HG03565 (cell line): Measurements from ENCODE around the gene FAM120AOS.

Experiments used
- ATAC-seq: cut with Tn5 transposase; IDR thresholded peaks from one replicate; pipeline ENCODE4 v1.9.1; 2021; ENCODE audit warnings: mild to moderate bottlenecking, moderate library complexity; ENCODE audit not compliant: unreplicated experiment

FAM120AOS gene

GRCh38 chr9:93453047-93453914, at the start of gene FAM120AOS:
Gene FAM120AOS (minus strand): TSS chr9:93453581. CDS start chr9:93452709, 872 bp downstream.
- peak; percentile 41 for ATAC-seq

- no peak for ATAC-seq
These were observed 48.0 kb upstream of the FAM120AOS start for GRCh38 chr9:93501406-93501805.

- no peak for ATAC-seq
These were observed 47.4 kb upstream of the FAM120AOS start for GRCh38 chr9:93500571-93501298.

GRCh38 chr9:93496285-93496684, 42.9 kb upstream of the FAM120AOS start:
- no peak for ATAC-seq

- ATAC-seq = no peak
These were observed 40.6 kb upstream of the FAM120AOS start for GRCh38 chr9:93493949-93494348.

- ATAC-seq = no peak
These were observed 38.9 kb upstream of the FAM120AOS start for GRCh38 chr9:93492327-93492726.

- ATAC-seq = no peak
These were observed 38.3 kb upstream of the FAM120AOS start for GRCh38 chr9:93491593-93492232.

- ATAC-seq = no peak
These were observed 34.9 kb upstream of the FAM120AOS start for GRCh38 chr9:93488244-93488643.

- no peak for ATAC-seq
These were observed 32.9 kb upstream of the FAM120AOS start for GRCh38 chr9:93486268-93486667.

- ATAC-seq = no peak
These were observed 30.1 kb upstream of the FAM120AOS start for GRCh38 chr9:93483497-93483896.

- ATAC-seq = no peak
These were observed 27.4 kb upstream of the FAM120AOS start for GRCh38 chr9:93480728-93481324.

- no peak for ATAC-seq
These were observed 26.9 kb upstream of the FAM120AOS start for GRCh38 chr9:93480262-93480661.

- no peak for ATAC-seq
These were observed 26.3 kb upstream of the FAM120AOS start for GRCh38 chr9:93479726-93480125.

GRCh38 chr9:93477397-93477796, 24.0 kb upstream of the FAM120AOS start:
- ATAC-seq = no peak

- ATAC-seq = no peak
These were observed 23.5 kb upstream of the FAM120AOS start for GRCh38 chr9:93476924-93477323.

- no peak for ATAC-seq
These were observed 22.5 kb upstream of the FAM120AOS start for GRCh38 chr9:93475856-93476255.

- no peak for ATAC-seq
These were observed 21.7 kb upstream of the FAM120AOS start for GRCh38 chr9:93475108-93475507.

- ATAC-seq = no peak
These were observed 20.0 kb upstream of the FAM120AOS start for GRCh38 chr9:93473411-93473810.

GRCh38 chr9:93471124-93471523, 17.7 kb upstream of the FAM120AOS start:
- ATAC-seq = no peak

GRCh38 chr9:93470391-93470790, 17.0 kb upstream of the FAM120AOS start:
- no peak for ATAC-seq

- ATAC-seq = no peak
These were observed 15.5 kb upstream of the FAM120AOS start for GRCh38 chr9:93468763-93469456.
